ENCODE measurements around the gene PRKAG1.

DNA sequence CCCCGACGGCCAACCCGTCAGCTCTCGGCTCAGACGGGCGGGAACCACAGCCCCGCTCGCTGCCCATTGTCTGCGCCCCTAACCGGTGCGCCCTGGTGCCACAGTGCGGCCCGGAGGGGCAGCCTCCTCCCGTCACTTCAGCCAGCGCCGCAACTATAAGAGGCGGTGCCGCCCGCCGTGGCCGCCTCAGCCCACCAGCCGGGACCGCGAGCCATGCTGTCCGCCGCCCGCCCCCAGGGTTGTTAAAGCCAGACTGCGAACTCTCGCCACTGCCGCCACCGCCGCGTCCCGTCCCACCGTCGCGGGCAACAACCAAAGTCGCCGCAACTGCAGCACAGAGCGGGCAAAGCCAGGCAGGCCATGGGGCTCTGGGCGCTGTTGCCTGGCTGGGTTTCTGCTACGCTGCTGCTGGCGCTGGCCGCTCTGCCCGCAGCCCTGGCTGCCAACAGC is 40.3 kb downstream of the PRKAG1 start, which contains the start of gene WNT1:
- TF ChIP-seq, protein P1, sequence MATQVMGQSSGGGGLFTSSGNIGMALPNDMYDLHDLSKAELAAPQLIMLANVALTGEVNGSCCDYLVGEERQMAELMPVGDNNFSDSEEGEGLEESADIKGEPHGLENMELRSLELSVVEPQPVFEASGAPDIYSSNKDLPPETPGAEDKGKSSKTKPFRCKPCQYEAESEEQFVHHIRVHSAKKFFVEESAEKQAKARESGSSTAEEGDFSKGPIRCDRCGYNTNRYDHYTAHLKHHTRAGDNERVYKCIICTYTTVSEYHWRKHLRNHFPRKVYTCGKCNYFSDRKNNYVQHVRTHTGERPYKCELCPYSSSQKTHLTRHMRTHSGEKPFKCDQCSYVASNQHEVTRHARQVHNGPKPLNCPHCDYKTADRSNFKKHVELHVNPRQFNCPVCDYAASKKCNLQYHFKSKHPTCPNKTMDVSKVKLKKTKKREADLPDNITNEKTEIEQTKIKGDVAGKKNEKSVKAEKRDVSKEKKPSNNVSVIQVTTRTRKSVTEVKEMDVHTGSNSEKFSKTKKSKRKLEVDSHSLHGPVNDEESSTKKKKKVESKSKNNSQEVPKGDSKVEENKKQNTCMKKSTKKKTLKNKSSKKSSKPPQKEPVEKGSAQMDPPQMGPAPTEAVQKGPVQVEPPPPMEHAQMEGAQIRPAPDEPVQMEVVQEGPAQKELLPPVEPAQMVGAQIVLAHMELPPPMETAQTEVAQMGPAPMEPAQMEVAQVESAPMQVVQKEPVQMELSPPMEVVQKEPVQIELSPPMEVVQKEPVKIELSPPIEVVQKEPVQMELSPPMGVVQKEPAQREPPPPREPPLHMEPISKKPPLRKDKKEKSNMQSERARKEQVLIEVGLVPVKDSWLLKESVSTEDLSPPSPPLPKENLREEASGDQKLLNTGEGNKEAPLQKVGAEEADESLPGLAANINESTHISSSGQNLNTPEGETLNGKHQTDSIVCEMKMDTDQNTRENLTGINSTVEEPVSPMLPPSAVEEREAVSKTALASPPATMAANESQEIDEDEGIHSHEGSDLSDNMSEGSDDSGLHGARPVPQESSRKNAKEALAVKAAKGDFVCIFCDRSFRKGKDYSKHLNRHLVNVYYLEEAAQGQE (IDR thresholded peaks at IDR 0.05; ENCODE audit: insufficient read depth in 1 of 2, low read depth in 2 of 2, low read length in 2 of 2) = no peak
- no peak for TF ChIP-seq SIN3A (IDR thresholded peaks at IDR 0.05; ENCODE audit: borderline replicate concordance, insufficient read depth, low read length)
- TF ChIP-seq POLR2AphosphoS5 (IDR thresholded peaks at IDR 0.05; ENCODE audit: low read depth, low read length) = no peak
- TF ChIP-seq TAF1 (IDR thresholded peaks at IDR 0.05; ENCODE audit: borderline replicate concordance, insufficient read depth, low read length) = no peak
- TF ChIP-seq FOXP2 (optimal IDR thresholded peaks at IDR 0.05; ENCODE audit: borderline replicate concordance, extremely low read depth, extremely low read length, insufficient read depth) = no peak
